GM12874 (cell line): ENCODE data around the gene TUBG2.

Experiments used
- TF ChIP-seq, protein P1 (sequence below): IDR thresholded peaks from 2 replicates; pipeline ENCODE4 v1.5.1; 2011; ENCODE audit warnings: low read depth, mild to moderate bottlenecking, control low read depth, low read length, moderate library complexity; ENCODE audit not compliant: insufficient read depth

Gene TUBG2

GRCh38 chr17:42694524-42694923, 35.4 kb downstream of the TUBG2 start:
- TF ChIP-seq, protein P1, sequence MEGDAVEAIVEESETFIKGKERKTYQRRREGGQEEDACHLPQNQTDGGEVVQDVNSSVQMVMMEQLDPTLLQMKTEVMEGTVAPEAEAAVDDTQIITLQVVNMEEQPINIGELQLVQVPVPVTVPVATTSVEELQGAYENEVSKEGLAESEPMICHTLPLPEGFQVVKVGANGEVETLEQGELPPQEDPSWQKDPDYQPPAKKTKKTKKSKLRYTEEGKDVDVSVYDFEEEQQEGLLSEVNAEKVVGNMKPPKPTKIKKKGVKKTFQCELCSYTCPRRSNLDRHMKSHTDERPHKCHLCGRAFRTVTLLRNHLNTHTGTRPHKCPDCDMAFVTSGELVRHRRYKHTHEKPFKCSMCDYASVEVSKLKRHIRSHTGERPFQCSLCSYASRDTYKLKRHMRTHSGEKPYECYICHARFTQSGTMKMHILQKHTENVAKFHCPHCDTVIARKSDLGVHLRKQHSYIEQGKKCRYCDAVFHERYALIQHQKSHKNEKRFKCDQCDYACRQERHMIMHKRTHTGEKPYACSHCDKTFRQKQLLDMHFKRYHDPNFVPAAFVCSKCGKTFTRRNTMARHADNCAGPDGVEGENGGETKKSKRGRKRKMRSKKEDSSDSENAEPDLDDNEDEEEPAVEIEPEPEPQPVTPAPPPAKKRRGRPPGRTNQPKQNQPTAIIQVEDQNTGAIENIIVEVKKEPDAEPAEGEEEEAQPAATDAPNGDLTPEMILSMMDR: no peak

DNA sequence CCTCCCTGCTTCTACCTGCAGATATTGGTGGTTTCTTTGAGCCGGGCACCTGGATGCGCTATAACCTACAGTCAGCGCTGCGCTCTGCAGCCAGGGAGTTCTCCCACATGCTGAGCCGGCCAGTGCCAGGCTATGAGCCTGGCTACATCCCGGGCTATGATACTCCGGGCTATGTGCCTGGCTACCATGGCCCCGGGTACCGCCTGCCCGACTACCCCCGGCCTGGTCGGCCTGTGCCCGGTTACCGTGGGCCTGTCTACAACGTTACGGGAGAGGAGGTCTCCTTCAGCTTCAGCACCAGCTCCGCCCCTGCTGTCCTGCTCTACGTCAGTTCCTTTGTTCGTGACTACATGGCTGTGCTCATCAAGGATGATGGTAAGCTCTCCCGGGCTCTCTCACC, 36.4 kb downstream of the TUBG2 start:
- TF ChIP-seq, protein P1: no peak

GRCh38 chr17:42697108-42697811, 38.2 kb downstream of the TUBG2 start:
- TF ChIP-seq, protein P1: no peak

DNA sequence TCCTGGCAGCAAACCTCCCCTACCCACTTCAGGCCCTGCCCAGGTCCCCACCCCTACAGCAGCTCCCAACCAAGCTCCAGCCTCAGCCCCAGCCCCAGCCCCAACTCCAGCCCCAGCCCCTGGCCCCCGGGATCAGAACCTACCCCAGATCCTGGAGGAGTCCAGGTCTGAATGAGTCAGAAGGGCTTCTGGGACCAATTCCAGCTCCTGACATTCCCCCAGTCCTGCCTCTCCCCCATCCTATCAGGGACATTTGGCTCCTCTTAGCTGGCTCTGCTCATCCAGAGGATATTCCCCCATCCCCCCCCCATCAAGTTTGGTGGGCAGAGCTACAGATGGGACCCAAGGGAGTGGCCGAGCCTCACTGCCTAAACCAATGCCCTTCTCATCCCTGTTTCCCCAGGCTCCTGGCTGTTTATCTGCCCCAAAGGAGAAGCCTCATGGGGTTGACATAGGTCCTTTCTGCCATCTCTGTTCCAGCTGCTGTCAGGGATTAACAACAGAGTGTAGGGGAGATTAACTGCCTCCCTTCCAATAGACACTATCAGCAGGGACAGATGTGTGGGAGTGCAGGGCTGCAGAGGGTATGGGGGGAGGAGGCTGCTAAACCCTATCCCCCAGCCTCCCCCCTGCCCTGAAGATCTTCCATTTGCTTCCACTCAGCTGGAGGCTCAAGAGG, 39.8 kb downstream of the TUBG2 start:
- TF ChIP-seq, protein P1: no peak

GRCh38 chr17:42699415-42699740, 40.3 kb downstream of the TUBG2 start:
- TF ChIP-seq, protein P1: no peak

- TF ChIP-seq, protein P1: no peak
Observed at GRCh38 chr17:42700586-42701289, 41.7 kb downstream of the TUBG2 start.

GRCh38 chr17:42702446-42702845, 43.4 kb downstream of the TUBG2 start:
- TF ChIP-seq, protein P1: no peak
